Neural crest cell (in vitro differentiated cells): ENCODE data around the gene CALCR. TPM values are rescaled to one million over a fixed set of nuclear protein-coding genes. Genes with fewer than 3 reads are reported as not detected.
"Not testable (repeated sequence)": the region's sequence is repeated elsewhere in the genome, so short reads cannot be mapped to it uniquely, and the experiment has no call there.

ENCODE experiments used
- DNase-seq: peaks from one replicate; pipeline ENCODE4 v3.0.0; 2021; ENCODE audit warnings: low read depth, mixed read lengths, low spot score
- H3K27ac Mint-ChIP-seq: one replicate; pipeline ENCODE4 v1.8.0; 2021; ENCODE audit warnings: mild to moderate bottlenecking, mixed read lengths; ENCODE audit not compliant: unreplicated experiment
- H3K27me3 Mint-ChIP-seq: 2 replicates; pipeline ENCODE4 v1.8.0; 2021; ENCODE audit warnings: low read depth, mild to moderate bottlenecking, mixed read lengths
- H3K36me3 Mint-ChIP-seq: 2 replicates; pipeline ENCODE4 v1.8.0; 2021; ENCODE audit warnings: low read depth, mild to moderate bottlenecking, mixed read lengths
- H3K4me1 Mint-ChIP-seq: 2 replicates; pipeline ENCODE4 v1.8.0; 2021; ENCODE audit warnings: mixed read lengths
- H3K4me3 Mint-ChIP-seq: one replicate; pipeline ENCODE4 v1.8.0; 2021; ENCODE audit warnings: mild to moderate bottlenecking, mixed read lengths
- H3K9me3 Mint-ChIP-seq: 2 replicates; pipeline ENCODE4 v1.8.0; 2021; ENCODE audit warnings: mixed read lengths
- total RNA-seq: library from RNA; stranded (reverse); gene quantifications from 2 replicates; pipeline ENCODE4 v1.2.1, GENCODE V29; 2021
- TF ChIP-seq, protein P1 (sequence below): fragments of 200-600 bp; sonication (generic); conservative IDR thresholded peaks from 2 replicates; pipeline ENCODE4 v1.5.0; 2021; ENCODE audit warnings: antibody characterized with exemption, mild to moderate bottlenecking

CALCR gene
- total RNA-seq, 1 donor from 2014 or later: 0.07 TPM

DNA sequence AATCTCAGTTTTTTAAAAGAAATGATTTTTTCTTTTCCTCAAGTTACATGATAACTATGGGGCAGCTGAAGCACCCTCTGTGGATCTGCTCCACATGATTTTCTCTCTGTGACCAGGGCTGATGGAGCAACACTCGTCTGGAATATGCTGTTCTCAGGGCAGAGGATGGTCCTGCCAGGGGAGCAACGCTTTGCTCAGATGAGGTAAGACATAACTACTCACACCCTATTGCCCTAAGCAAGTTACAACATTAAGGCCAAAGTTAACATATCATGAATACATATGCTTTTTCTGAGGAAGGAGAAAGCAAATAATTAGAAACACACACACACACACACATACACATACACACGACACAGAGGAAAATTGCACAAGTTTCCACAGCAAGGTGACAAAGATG, 71.4 kb downstream of the CALCR start:
- no peaks in the 10 kb centered on the region for H3K27me3 Mint-ChIP-seq
- no peak for DNase-seq
- TF ChIP-seq, protein P1, sequence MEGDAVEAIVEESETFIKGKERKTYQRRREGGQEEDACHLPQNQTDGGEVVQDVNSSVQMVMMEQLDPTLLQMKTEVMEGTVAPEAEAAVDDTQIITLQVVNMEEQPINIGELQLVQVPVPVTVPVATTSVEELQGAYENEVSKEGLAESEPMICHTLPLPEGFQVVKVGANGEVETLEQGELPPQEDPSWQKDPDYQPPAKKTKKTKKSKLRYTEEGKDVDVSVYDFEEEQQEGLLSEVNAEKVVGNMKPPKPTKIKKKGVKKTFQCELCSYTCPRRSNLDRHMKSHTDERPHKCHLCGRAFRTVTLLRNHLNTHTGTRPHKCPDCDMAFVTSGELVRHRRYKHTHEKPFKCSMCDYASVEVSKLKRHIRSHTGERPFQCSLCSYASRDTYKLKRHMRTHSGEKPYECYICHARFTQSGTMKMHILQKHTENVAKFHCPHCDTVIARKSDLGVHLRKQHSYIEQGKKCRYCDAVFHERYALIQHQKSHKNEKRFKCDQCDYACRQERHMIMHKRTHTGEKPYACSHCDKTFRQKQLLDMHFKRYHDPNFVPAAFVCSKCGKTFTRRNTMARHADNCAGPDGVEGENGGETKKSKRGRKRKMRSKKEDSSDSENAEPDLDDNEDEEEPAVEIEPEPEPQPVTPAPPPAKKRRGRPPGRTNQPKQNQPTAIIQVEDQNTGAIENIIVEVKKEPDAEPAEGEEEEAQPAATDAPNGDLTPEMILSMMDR: no peak
- no peaks in the 10 kb centered on the region for H3K4me1 Mint-ChIP-seq
- H3K36me3 Mint-ChIP-seq: no peaks in the 10 kb centered on the region
- no peaks in the 10 kb centered on the region for H3K9me3 Mint-ChIP-seq
- H3K4me3 Mint-ChIP-seq: no peak overlapping the region
- no peak overlapping the region for H3K27ac Mint-ChIP-seq

DNA sequence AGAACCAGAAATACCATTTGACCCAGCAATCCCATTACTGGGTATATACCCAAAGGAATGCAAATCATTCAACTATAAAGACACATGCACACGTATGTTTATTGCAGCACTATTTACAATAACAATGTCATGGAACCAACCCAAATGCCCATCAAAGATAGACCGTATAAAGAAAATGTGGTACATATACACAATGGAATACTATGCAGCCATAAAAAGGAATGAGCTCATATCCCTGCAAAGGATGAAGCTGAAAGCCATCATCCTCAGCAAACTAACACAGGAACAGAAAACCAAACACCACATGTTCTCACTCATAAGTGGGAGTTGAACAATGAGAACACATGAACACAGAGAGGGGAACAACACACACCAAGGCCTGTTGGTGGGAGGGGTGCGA, 82.7 kb downstream of the CALCR start:
- H3K4me1 Mint-ChIP-seq, H3K27me3 Mint-ChIP-seq, H3K4me3 Mint-ChIP-seq, H3K36me3 Mint-ChIP-seq, DNase-seq, H3K27ac Mint-ChIP-seq: not testable (repeated sequence)
- peaks cover 16% of the 10 kb centered on the region for H3K9me3 Mint-ChIP-seq

DNA sequence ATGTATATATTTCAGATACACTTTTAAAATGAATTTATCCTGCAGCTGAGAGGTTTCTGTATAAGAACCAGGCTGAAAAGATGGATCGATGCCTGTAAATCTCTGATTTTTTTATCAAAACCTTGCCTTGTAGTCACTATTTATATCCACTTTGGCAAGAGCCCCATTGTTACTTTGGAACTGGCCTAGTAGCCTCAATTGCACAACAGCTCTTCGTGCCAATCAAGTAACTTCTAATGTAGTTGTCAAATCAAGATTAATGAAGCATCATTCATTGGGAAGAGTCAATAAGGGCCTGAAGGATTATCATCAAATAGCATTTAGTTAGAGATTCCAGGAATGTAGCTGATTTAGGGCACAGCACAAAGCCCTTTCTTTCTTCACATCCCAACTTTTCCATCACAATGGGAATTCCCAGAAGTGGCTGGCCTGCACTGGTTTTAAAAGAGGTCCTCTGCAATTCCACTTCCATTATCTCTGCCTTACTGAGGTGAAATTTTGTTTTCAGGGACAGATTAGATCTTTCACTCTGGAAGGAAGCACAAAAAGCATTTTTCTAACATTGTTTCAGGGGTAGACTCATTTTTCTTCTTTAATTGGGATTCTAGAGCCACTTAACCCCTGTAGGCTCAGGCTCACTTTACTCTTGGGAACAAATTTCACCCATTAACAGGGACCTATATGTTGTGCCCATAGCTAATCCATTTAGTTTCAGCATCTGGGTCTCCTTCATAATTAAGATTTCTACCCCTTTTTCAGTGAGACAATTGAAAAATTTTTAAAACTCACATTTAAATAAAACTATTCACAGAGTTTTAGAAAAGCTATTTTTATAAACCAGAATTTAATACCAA, 97.8 kb downstream of the CALCR start:
- TF ChIP-seq, protein P1: no peak
- H3K9me3 Mint-ChIP-seq: no peaks in the 10 kb centered on the region
- peaks cover 12% of the 10 kb centered on the region for H3K4me1 Mint-ChIP-seq
- no peak overlapping the region for H3K4me3 Mint-ChIP-seq
- H3K27ac Mint-ChIP-seq: no peak overlapping the region
- H3K27me3 Mint-ChIP-seq: no peaks in the 10 kb centered on the region
- no peak for DNase-seq
- no peaks in the 10 kb centered on the region for H3K36me3 Mint-ChIP-seq

DNA sequence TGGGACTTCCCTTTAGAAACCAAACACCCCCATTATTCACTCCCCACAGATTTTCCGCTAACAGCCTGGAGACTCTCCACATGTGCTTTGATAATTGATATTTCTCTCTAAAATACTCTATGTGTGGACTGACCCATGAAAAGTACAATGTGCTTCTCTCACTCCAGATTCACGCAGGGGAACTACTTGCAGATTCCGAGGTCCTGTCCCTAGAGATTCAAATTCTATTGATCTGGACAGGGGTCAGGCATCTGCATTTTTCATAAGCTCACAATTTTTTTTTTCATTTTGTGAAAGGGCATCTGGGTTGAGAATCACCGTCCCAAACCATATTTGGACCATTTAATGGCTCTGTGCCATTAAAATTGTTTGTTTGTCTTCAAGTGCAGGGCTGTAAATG, 98.7 kb downstream of the CALCR start:
- DNase-seq: no peak
- H3K27ac Mint-ChIP-seq: no peak overlapping the region
- TF ChIP-seq, protein P1: no peak
- no peaks in the 10 kb centered on the region for H3K9me3 Mint-ChIP-seq
- H3K36me3 Mint-ChIP-seq: no peaks in the 10 kb centered on the region
- H3K4me1 Mint-ChIP-seq: peaks cover 12% of the 10 kb centered on the region
- H3K27me3 Mint-ChIP-seq: no peaks in the 10 kb centered on the region
- no peak overlapping the region for H3K4me3 Mint-ChIP-seq

DNA sequence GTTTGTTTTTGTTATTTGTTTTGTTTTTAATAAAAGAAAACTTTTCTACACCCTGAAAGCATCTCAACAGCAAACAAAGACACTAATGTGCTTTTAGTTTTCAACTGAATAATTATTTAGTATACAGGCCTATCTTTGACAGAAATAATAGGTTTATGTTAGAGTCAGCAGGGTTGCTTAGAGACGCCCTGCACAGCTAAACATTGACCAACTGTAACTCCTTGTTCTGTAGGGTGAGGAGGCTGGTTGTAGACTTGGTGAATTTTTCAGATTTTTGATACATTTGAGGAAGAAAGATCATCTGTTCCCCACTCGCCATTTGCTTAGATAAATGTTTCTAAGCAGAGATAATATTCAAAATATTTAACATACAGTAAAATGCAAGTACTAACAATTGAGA, 103.1 kb downstream of the CALCR start:
- no peaks in the 10 kb centered on the region for H3K27me3 Mint-ChIP-seq
- H3K4me1 Mint-ChIP-seq: peaks cover 8% of the 10 kb centered on the region
- TF ChIP-seq, protein P1: no peak
- no peak overlapping the region for H3K4me3 Mint-ChIP-seq
- H3K27ac Mint-ChIP-seq: no peak overlapping the region
- H3K9me3 Mint-ChIP-seq: no peaks in the 10 kb centered on the region
- no peaks in the 10 kb centered on the region for H3K36me3 Mint-ChIP-seq
- DNase-seq: no peak

DNA sequence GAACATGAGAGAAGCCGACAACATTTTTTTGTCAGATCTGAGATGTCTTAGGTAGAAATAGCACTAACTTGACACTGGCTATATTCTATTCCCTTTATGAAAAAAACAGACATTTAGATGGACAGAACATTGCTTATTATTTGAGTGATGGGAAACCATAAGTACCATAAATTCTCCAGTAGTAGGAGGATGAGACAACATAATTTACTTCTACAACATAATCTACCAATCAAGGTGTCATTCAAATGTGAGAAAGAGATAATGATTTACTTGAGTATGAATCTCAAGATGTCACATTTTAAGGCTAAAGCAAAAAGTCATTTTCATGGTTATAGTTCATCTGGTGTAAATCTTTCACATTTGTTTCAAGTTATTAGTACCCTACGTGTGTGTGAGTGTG, 110.8 kb downstream of the CALCR start:
- TF ChIP-seq, protein P1: no peak
- no peak overlapping the region for H3K4me3 Mint-ChIP-seq
- no peaks in the 10 kb centered on the region for H3K36me3 Mint-ChIP-seq
- H3K9me3 Mint-ChIP-seq: no peaks in the 10 kb centered on the region
- H3K4me1 Mint-ChIP-seq: peaks cover 4% of the 10 kb centered on the region
- H3K27ac Mint-ChIP-seq: no peak overlapping the region
- DNase-seq: no peak
- H3K27me3 Mint-ChIP-seq: no peaks in the 10 kb centered on the region
